ENCODE measurements around the gene PPIL4. TPM values are rescaled to one million over a fixed set of nuclear protein-coding genes. Genes with fewer than 3 reads are reported as not detected.

PPIL4 gene
- total and polyA plus RNA-seq, 4 donors, result 37.3 to 52.5 (median 42.3) TPM

GRCh38 chr6:149455031-149455732 lies 90.7 kb downstream of the PPIL4 start:
- peaks cover 8% of the 10 kb centered on the region for H3K27me3 ChIP-seq (ENCODE audit: control insufficient read depth, insufficient read depth, low read length)
- no peaks in the 10 kb centered on the region for H3K9me3 ChIP-seq (ENCODE audit: control insufficient read depth, insufficient read depth, low read length)
- no peaks in the 10 kb centered on the region for H3K36me3 ChIP-seq (ENCODE audit: control insufficient read depth, insufficient read depth, low read length)
- H3K4me1 ChIP-seq (ENCODE audit: control insufficient read depth, insufficient read depth, low read length), result peaks cover 50% of the 10 kb centered on the region
- H3K4me3 ChIP-seq (ENCODE audit: low read depth, low read length), result no peak overlapping the region
- 72% methylated on average over 11 of the region's 11 CpGs for WGBS (ENCODE audit: insufficient coverage)
- peak overlapping the region; percentile 54 for H3K27ac ChIP-seq (ENCODE audit: low read depth, low read length)
- no peak for DNase-seq (ENCODE audit: low read depth in 4 of 6, low spot score in 6 of 6)

Small RNA genes lying within 50 kb of the gene (small RNA-seq; reads per million reads assigned to genes)
- gene RF00410 (ENCODE audit: low replicate concordance), result not detected
- gene RNU7-3P (ENCODE audit: low replicate concordance), result not detected

Other genes with a start within 250 kb of the PPIL4 start
- gene TAB2, start 228.3 kb downstream of the PPIL4 start, total RNA-seq, result 10 to 100 TPM; 57.6 to 65.1 TPM
- 10 to 100 TPM; 57.8 to 69.7 TPM for gene TAB2, start 228.3 kb downstream of the PPIL4 start, polyA plus RNA-seq (ENCODE audit: insufficient read length in 2 of 2)
- gene SUMO4, start 145.8 kb downstream of the PPIL4 start, total RNA-seq, result 1 to 10 TPM; 5.7 to 5.8 TPM
- gene SUMO4, start 145.8 kb downstream of the PPIL4 start, polyA plus RNA-seq (ENCODE audit: insufficient read length in 2 of 2), result 1 to 10 TPM in 1 of 2 donors, under 1 TPM in 1; 0.65 to 1.1 TPM
- 1 to 10 TPM in 1 of 2 donors, under 1 TPM in 1; 0.72 to 1.2 TPM for gene ZC3H12D, start 61.0 kb downstream of the PPIL4 start, total RNA-seq
- gene ZC3H12D, start 61.0 kb downstream of the PPIL4 start, polyA plus RNA-seq (ENCODE audit: insufficient read length in 2 of 2), result under 1 TPM; 0.79 to 0.99 TPM
- 10 to 100 TPM; 59.9 to 64.6 TPM for gene GINM1, start 20.3 kb upstream of the PPIL4 start, total RNA-seq
- 10 to 100 TPM; 42.4 to 53.9 TPM for gene GINM1, start 20.3 kb upstream of the PPIL4 start, polyA plus RNA-seq (ENCODE audit: insufficient read length in 2 of 2)
- gene KATNA1, start 102.7 kb upstream of the PPIL4 start, total RNA-seq, result 10 to 100 TPM; 18.3 to 25.0 TPM
- 10 to 100 TPM; 14.6 to 15.0 TPM for gene KATNA1, start 102.7 kb upstream of the PPIL4 start, polyA plus RNA-seq (ENCODE audit: insufficient read length in 2 of 2)
- 10 to 100 TPM; 29.3 to 35.9 TPM for gene LATS1, start 172.1 kb upstream of the PPIL4 start, total RNA-seq
- 10 to 100 TPM; 18.6 to 22.0 TPM for gene LATS1, start 172.1 kb upstream of the PPIL4 start, polyA plus RNA-seq (ENCODE audit: insufficient read length in 2 of 2)
- 10 to 100 TPM; 23.4 to 28.1 TPM for gene NUP43, start 200.5 kb upstream of the PPIL4 start, total RNA-seq
- gene NUP43, start 200.5 kb upstream of the PPIL4 start, polyA plus RNA-seq (ENCODE audit: insufficient read length in 2 of 2), result 10 to 100 TPM; 29.4 to 34.2 TPM
- gene PCMT1, start 203.7 kb upstream of the PPIL4 start, total RNA-seq, result 100 to 1,000 TPM in 1 of 2 donors, 10 to 100 TPM in 1; 84.4 to 173 TPM
- gene PCMT1, start 203.7 kb upstream of the PPIL4 start, polyA plus RNA-seq (ENCODE audit: insufficient read length in 2 of 2), result 100 to 1,000 TPM; 154 to 164 TPM

All from spinal cord (tissue), 10 donors.